GM19468 (cell line): ENCODE data around the gene RBMS1.

ENCODE experiments used
- ATAC-seq: cut with Tn5 transposase; IDR thresholded peaks from one replicate; pipeline ENCODE4 v1.9.1; 2021; ENCODE audit warnings: mild to moderate bottlenecking, moderate library complexity, moderate number of reproducible peaks; ENCODE audit not compliant: unreplicated experiment; ENCODE audit errors: extremely low read depth

RBMS1 gene

DNA sequence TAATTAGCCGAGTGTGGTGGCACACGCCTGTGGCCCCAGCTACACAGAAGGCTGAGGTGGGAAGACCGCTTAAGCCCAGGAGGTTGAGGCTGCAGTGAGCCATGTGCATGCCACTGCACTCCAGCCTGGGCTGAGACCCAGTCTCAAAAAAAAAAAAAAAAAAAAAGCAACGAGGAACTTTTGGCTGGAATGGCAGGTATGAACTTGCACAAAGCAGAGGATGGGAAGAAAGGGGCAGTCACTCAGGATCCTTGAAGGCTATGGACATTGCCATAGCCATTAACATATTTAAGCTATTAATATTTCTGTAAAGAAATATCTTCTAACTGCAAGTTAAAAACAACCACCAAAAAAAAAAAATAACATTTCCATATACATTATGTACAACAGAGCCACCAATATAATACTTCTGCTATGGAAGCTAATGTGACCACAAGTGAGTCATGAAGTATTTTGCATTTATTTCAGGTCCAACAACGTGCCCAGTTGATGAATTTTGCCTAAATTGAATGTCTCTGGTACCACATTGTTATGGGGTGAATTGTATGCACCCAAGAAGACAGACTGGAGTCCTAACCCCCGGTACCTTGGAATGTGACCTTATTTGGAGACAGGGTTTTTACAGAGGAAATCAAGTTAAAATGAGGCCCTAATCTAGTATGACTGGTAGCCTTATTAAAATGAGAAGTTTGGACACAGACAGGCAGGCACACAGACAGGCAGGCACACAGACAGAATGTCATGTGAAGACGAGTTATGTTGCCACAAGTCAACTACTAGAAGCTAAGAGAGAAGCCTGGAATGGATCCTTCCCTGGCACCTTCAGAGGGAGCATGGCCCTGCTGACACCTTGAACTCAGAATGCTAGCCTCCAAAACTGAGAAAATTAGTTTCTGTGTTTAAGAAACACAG, 102.8 kb downstream of the RBMS1 start:
- no peak for ATAC-seq

DNA sequence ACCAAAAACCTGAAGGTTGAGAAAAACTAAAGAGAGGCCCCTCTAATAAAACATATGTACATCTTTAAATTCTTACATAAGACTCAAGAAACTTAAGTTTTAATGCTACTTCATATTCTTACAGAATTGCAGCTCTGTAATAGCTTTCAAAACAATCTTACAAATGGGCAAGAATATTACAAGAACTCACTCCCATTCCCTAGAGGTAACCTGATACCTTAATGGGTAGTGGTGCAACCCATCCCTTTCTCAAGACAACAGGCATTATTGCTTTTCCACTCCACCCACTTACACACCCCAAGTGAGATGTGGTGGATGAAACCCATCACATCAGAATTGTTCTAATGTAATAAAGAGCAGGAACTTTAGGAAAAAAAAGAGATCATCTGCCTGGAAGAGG, 103.7 kb downstream of the RBMS1 start:
- no peak for ATAC-seq

DNA sequence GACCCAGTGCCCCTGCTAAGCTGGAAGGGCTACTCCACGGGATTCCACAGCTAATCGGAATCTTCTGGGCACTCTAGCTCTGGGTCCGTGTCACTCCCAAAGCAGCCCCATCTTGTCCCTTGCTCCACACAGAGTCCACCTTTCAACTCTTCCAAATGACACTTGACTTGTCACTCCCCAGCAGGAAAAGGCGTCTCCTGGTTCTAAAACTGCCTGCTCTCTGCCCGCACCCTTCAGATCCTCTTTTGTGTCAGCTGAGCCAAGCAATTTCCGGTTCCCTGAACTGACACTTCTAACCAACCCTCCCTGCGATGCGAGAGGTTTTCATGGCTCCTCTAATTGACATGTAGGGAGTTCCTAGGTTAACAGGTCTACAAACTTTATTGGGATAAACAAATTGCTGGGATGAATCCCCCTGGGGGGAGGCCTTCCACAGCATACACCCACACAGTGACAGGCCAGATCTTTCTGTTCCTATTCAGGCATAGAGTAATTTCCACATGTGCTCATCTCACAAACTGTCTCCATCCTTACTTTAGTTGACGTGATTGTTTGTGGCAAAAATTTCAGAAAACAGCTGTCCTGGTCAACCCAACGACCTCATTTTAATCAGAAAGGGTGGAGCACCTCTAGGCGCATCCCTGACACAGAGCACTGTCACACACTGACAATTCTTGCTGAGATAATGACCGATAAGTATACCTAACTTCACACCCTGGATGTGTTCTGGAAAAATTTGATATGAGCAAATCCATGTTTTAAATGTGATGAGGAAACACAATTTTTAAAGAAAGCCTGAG, 104.9 kb downstream of the RBMS1 start:
- ATAC-seq = no peak

DNA sequence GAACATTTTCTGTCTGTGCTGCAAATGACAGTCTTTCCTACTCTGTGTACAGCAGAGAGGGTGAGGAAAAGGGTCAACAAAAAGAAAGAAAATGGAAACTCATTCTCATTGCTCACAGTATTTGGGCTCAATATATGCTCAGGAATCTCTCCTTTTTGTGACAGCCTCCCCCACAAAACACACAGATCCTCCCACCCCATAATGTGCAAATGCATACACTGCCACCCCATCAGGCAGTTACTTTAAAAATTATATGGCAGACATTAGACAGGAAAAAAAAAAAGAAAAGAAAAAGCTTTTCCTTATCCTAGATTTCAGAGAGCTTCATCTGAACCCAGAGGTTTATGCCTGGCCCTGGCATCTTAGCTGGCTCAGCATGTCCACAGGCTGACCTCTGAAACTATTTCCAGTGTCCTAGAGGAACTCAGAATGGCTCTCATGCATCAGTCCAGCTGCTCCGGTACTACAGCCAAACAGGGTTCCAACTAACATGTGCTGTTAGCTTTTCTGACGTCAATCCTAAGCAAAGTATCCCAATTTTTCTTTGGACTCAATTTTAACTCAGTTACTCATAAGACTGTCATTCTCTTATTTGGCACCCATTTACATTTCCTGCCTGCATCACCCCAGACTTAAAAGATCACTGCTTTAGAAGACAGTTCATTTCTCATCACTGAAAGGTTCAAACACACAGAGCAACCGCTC, 105.9 kb downstream of the RBMS1 start:
- no peak for ATAC-seq

DNA sequence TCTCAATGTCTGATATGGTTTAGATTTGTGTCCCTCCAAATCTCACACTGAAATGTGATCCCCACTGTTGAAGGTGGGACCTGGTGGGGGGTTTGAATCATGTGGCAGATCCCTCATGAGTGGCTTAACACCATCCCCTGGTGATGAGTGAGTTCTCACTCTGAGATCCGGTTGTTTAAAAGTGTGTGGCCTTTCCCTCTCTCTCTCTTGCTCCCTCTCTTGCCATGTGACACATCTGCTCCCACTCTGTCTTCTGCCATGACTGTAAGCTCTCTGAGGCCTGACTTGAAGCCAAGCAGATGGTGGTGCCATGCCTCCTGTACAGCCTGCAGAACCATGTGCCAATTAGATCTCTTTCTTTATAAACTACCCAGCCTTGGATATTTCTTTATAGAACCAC, 108.8 kb downstream of the RBMS1 start:
- ATAC-seq = no peak

DNA sequence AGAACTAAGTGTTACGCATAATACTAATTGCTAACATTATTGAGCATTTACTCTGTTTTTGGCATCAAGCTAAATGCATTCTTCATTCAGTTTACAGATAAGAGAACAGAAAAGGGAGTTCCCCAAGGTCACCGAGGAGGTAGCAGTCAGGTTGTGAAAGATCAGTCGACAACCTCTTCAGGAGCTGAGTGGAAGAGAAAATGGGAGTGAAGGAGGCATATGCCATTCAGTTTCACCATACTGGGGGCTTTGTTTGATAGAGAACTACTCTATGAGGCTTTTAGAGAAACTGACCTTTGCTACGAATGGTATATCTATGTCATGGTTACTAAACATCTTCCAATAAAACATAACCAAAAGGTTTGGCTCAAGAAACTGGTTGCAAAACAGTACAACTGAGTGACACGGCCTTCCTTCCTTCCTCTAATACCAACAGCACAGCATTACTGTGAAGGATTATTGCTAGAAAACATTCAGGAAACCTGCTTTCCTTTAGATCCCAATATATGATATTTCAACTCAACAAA, 112.1 kb downstream of the RBMS1 start:
- ATAC-seq = no peak

DNA sequence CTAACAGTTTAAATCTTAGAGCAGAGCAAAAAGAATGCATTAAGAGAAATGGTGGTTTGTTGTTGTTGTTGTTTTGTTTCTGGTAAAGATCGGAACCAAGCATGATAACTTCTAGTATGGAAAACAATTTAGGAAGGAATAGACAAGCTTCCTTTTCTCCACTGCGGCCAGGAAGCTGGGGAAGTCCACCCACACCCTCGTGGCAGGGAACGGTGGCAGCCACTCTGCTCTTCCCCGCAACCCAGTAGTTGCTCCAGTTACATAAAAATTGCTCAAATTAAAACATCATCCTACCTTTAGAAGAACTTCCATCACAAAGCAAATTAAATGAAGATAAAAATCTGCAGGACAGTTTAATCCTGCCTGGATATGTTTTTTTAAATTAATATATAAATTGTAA, 113.0 kb downstream of the RBMS1 start:
- ATAC-seq = no peak

DNA sequence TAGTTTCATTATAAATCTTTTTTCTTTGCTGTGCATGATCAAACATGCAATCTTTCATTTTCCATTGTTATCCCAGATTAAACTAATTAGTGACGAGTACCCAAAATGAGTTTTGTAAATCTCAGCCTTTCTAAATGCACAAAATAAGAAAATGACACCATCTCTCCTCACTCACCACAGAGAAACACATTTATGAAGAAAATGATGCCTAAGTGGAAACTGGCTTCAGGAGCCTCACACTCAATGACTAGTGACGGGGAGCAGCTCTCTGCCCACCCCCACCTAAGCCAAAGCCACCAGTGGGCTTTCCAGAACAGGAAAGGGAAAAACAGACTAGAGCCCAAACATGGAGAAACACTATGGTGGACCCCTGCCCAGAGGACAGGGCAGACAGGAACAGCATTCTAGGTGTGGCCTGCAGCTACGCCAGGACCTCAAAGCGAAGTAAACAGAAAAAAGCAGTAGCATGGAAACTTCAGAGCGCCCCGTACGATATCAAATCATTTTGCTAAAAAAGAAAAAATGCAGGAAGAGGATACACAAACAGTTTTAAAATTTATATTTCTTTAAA, 113.5 kb downstream of the RBMS1 start:
- ATAC-seq = no peak

DNA sequence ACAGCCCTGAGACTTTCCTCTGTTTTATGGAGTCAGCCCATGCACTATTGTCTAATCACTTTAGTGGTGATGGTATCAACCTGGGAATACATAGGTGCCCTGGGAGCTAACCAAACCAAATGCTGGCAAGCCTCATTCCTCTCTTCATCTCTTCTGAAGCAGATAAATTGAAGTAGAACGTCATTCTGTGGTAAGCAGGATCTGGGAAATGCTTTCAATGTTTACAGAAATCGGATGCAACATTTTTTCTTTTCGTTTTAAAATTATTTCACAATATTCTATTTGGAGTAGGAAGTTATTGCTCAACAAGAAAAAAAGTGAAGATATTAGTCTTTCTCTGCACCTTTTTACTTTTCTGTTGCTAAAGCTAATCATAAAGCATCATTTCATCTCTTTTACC, 114.2 kb downstream of the RBMS1 start:
- no peak for ATAC-seq

DNA sequence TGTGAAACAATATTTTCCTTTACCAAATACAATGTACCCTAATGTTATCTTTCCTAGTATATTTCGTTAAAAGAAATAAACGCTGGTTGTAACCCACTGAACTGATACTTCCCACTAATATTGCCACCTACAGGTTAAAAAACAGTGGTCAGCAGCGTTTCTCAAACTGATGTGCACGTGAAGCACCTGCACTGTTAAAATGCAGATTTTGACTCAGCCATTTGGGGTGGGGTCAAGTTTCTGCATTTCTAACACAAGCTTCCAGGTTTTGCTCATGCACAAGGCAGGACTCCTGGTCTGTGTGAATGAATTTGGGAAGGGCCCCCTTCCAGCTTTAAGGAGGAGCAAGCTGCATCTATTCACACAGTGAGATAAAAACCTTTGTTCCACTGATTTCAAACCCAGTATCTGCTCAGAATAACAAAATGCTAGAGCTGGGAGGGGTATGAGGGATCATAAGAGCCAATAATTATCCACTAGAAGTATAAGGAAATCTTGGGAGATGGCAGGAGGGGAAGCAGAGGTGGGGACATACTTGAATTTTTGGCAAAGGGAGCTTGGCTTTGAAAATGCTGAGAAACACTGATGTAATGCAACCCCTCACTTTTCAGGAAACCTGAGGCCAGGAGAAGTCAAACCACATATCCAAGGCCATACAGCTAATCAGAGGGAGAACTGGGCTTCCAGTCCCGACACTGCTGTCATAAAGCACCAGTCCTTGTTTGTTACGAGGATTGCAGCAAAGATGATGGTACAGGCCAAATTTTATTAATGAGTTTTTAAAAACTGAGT, 116.2 kb downstream of the RBMS1 start:
- ATAC-seq = no peak

DNA sequence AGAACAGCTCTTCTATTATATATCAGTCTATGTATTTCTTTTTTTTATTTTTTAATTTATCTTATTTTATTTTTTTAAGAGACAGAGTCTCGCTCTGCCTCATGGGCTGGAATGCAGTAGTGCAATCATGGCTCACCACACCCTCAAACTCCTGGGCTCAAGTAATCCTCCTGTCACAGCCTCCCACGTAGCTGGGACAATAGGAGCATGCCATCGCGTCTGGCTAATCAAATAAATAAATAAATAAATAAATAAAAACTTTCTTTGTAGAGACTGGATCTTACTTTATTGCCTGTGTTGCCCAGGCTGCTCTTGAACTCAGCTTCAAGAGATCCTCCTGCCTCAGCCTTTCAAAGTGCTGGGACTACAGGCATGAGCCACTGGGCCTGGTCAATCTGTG, 117.0 kb downstream of the RBMS1 start:
- no peak for ATAC-seq

DNA sequence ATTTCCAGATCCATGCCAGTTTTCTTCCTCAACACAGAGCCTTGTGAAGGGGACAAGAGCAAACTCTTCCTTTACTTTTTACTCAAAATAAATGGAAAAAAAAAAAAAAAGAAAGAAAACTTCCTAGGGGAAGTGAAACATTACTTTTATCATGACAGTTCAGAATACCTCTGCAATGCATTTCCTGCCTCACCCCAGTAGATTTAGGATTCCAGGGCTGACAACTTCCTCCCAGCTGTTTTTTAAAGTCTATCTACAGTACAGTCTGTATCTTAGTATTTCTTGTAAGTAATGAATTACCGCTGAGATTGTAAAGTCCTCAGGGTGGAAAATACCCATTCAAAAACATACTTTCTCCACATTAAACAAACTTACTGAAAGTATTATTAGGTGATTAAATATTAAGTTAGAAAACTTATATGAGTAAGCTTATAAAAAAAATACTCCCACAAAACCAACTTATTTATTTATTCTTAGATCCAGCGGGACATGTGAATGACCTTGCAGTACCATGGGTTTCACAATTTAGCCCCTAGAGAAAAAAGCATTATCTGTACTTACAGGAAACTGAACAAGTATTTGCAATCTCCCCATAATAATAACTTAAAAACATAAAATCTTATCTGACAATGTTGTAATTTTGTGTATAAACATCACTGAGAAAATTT, 117.7 kb downstream of the RBMS1 start:
- no peak for ATAC-seq

DNA sequence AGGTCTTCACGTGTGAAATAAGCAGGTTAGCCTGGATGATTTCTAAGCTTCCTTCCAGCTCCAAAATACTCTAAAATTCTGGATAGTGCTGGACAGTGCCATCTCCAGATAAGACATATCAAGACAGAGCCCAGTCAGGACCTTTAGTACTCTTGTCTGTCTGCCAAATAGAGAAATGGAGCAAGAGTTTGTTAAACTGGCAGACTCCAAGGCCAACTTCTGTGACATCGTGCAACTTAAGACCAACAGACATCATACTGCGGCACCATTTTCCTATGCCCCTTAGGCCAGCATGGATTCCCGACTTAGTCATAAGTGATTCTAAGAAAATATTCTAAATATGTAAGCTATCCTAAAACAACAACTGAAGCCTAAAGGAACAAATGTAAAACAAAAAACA, 118.6 kb downstream of the RBMS1 start:
- no peak for ATAC-seq

DNA sequence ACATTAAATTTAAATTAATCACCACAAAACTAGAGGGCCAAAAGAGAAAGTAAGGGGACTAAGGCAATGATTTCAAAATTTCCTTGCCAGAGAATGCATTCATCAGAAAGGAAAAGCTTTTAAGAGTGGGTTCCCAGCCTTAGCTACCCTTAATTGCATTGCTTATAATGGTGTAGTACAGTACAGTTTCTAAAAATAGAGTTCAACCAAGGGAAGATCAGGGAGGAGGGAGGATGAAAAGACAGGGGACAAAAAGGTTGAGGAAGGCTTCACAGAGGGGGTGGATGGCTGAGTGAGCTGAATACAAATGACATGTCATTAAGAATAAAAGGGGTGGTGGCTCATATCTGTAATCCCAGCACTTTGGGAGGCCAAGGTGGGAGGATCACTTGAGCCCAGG, 119.9 kb downstream of the RBMS1 start:
- no peak for ATAC-seq

DNA sequence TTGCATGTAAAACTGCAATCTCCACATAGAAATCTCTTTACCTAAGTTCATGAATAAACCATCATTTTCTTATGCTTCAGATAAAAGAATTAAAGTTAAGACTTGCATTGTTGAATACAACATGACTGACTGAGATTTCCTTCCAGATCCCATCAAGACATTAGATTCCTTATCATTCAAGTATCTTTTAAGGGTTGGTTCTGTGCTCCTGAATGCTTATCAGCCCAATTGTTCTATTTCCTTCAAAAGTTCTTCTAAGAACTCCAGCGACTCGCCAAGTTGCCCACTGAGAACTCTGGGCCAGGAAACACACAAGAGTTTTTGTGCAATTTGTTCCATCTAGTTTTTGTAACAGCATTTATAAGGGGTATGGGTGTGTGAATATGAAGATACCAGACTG, 120.3 kb downstream of the RBMS1 start:
- no peak for ATAC-seq

DNA sequence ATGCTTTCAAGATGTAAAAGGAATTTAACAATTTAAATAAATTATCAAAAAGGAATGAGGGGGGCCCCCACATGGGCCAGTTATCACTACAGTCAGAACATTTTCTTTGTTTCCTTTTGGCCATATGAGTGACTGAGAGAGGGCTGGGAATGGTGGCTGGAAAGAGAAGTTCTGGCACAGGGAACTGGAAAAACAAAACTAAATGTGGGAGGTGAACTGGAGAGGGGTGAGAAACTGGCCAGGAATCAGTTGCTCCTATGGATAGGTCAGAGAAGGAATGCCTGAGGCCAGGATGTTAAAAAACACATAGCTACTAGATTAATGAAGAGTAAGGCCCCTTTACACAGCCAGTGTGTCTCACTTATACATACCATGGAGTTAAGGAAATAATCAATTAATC, 121.0 kb downstream of the RBMS1 start:
- ATAC-seq = no peak

DNA sequence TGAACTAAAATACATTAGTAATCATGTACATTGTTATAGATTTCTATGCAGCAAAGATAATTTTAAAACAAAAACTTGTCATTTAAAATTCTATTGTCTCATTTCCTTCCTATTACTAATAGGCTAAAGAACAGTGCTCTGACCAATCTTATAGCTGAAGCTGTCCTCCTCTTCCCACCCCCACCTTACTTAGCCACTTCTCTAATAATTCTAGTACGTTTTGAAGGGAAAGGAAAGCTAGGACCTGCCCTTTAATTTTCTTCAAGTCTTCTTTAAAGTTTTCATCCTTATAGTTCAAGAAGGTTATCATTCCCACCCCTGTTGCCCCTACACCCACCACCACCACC, 121.6 kb downstream of the RBMS1 start:
- ATAC-seq = no peak

DNA sequence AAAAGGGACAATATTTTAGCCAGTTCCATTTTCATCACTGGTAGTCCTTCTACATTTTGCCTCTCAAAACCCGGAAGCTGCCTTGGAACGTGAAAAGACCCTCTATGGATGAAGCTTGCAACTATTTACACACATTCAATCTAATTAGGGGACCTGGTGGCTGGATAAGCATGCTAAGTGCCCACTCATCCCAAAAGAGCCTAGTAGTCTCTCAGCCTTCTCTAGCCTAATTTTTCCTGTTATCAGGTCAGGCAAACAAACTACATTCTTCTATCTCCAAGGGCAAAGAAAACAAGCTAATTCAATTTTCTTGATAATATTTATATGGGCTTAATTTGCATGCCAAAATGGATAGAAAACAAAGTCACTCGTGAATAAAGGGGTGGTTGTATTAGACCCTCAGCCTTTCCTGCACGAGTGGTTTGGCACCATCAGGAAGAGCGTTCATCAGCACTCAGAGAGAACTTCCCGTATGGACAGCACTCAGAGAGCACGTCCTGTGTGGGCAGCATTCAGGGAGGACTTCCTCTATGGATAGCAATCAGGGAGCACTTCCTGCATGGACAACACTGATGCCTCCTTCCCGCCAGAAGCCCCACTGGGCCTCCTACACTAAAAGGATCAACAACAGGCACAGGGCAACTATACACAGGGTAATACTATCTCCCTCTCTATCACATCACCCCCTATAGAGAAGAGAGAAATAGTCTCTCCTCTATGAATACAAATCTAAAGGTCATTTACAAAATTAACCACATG, 122.2 kb downstream of the RBMS1 start:
- no peak for ATAC-seq
